H54 (cell line): ENCODE results near the gene XKR7.
A peak's percentile ranks its signal among the peaks of the same experiment; 100 is the strongest.
"Not testable (repeated sequence)": the region's sequence is repeated elsewhere in the genome, so short reads cannot be mapped to it uniquely, and the experiment has no call there.

Experiments used
- DNase-seq: peaks from one replicate; pipeline ENCODE4 v3.0.0; 2011; ENCODE audit warnings: low spot score, mixed read lengths; ENCODE audit not compliant: insufficient read length
- FAIRE-seq: peaks from 3 replicates; lab custom pipeline; 2011; peaks lifted over from hg19 to GRCh38; lab: Jason Lieb, UNC
- POLR2A ChIP-seq: IDR thresholded peaks from 2 replicates; pipeline ENCODE4 v1.6.1; 2011; ENCODE audit warnings: low read depth, mild to moderate bottlenecking, low read length

The XKR7 gene

DNA sequence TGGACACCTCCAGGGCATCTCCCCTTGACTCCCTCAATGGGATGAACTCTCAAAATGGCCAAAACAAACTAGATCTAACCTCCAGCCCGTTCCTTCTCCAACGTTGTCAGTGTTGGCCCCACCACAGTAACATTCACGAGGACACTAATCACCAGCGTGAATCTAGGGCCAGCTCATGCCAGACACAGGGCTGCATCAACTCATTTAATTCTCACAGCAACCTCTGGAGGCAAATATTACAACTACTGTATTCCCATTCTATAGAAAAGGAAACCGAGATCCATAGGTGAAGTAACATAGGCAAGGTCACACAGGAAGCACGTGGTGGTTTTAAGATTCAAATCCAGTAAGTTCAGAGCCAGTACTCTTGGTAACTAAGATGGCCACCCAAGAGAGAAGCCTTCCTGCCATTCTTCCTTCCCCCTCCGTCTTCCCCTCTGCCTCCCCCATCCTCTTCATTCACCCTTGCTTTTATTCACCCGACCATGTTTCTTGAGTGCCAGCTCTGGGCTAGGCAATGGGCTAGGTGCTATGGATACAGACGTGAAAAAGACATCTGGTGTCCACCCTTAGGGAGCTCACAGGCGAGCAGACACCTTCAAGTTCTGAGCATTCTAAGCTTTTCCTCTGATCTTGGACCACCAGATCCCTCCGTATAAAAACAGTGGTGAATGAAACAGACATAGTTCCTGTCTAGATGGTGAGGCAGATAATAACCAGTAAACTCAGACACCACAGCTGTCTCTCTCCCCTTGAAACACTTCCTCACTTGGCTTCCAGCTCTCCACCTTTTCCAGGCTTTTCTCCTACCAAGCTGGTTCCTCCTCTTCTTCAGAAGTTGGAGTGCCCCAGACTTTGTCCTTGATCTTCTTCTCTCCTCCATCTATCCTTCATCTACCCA, 51.9 kb downstream of the XKR7 start:
- FAIRE-seq, result no peak
- no peak for DNase-seq
- no peak for TF ChIP-seq POLR2A

DNA sequence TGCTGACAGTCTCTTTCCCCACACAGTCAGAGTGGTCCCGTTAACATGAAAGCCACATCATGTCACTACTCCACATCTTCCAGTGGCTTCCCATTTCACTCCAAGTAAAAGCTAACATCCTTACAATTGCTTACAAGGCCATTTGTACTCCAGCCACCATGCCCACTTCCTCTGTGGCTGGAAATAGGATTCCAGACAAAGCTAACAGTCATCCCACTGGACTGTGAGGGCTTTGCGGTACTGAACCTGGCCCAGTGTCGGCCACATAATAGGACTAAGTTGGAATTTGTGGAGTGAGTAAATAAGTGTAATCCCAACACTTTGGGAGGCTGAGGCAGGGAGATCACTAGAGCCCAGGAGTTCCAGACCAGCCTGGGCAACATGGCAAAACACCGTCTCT, 53.1 kb downstream of the XKR7 start:
- no peak for TF ChIP-seq POLR2A
- DNase-seq (no peak), FAIRE-seq (no peak)

DNA sequence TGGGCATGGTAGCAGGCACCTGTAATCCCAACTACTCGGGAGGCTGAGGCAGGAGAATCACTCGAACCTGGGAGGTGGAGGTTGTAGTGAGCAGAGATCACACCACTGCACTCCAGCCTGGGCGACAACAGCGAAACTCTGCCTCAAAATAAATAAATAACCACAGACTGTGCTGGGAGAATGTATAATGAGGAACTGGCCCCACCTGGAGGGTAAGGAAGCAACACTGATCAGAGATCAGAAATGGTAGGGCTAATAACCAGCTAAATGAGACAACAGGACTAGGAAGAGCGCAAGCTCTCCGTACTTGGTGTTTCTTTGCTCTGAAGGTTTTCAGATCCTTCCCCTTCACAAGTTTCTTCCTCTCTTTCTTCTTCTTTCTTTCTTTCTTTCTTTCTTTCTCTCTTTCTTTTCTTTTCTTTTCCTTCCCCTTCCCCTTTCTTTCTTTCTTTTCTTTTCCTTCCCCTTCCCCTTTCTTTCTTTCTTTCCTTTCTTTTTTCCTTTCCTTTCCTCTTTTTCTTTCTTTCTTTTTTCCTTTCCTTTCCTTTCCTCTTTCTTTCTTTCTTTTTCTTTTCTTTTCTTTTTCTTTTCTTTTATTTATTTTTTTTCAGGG, 56.8 kb downstream of the XKR7 start:
- TF ChIP-seq POLR2A, result no peak
- DNase-seq (no peak), FAIRE-seq (no peak)

DNA sequence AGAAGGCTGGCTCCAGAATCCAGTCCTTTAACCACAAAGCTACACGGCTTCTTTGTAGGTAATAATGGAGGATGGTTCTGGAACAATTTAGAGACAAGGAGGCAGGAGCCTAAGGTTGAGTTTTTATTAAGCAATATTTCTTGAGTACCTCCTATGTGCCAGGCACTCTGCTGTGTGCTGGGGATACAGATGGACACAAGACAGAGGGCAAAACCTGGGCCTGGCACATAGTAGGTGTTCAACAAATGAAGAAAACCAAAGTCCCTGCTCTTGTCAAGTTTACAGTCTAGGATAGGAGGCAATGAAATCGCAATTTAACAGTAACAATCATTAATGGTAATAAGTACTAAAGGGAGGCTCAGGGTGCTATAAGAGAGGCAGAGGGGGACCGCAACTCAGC, 59.7 kb downstream of the XKR7 start:
- DNase-seq, result no peak
- no peak for FAIRE-seq
- TF ChIP-seq POLR2A, result no peak

DNA sequence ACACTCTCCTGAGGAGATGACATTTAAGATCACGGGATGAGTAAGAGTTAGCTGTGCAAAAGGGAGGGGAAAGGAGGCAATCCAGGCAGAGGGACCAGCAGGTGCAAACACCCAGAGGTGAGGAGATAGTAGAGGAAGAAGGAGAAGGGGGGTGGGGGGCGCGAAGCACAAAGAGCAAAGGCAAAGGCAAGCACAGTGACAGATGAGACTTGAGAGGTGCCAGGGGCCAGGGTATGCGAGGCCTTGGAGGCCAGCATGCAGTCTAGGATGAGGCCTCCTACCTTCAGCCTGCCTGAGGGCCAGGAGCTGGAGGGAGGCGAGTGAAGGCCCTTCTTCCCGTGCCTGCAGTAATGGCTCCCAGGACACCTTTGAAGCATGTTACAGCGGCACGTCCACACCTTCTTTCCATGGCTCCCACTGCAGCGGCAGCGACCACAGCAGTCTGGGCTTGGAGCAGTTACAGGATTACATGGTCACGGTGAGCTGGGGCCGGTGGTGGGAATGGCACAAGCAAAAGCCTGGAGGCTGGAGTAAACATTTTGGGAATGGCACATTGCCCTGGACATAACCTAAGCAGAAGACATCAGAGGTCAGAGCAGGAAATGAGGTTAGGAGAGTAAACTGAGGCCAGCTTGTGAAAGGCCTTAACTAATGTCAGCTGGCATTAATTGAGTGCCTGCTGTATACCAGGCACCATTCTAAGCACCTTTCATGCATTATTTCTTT, 60.9 kb downstream of the XKR7 start:
- DNase-seq, result no peak
- TF ChIP-seq POLR2A, result no peak
- no peak for FAIRE-seq

DNA sequence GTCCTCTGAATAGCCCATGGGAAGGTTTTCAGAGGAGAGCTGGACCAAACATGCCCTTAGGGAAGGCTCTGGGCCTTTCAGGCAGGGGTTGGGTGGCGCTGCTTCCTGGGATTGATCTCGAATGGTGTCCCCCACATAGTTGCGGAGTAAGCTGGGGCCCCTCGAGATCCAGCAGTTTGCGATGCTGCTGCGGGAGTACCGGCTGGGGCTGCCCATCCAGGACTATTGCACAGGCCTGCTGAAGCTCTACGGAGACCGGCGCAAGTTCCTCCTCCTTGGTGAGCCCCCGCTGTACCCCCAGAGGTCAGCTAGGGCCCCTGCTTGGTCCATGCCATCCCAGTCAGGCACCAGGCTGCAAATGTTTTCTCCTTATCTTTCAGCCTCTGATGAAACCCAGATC, 61.6 kb downstream of the XKR7 start:
- DNase-seq (no peak), FAIRE-seq (no peak)
- TF ChIP-seq POLR2A, result no peak

DNA sequence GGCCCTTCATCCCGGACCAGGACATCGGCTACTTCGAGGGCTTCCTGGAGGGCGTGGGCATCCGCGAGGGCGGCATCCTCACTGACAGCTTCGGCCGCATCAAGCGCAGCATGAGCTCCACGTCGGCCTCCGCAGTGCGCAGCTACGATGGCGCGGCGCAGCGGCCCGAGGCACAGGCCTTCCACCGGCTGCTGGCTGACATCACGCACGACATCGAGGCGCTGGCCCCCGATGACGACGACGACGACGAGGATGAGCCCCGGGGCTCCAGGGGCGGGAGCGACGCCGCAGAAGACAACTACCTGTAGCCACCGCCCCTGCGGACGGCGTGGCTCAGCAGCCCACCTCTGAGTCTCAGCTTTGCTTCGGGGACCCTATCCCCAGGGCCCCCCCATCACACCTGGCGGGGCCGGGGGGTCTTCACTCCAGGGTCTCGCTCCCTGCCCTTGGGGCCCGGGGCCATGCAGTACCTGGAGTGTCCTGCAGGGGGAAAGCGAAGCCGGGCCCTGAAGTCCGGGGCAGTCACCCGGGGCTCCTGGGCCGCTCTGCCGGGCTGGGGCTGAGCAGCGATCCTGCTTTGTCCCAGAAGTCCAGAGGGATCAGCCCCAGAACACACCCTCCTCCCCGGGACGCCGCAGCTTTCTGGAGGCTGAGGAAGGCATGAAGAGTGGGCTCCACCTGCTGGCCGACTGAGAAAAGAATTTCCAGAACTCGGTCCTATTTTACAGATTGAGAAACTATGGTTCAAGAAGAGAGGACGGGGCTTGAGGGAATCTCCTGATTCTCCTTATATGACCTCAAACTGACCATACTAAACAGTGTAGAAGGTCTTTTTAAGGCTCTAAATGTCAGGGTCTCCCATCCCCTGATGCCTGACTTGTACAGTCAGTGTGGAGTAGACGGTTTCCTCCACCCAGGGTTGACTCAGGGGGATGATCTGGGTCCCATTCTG, 63.3 kb downstream of the XKR7 start:
- DNase-seq (peak; percentile 92), FAIRE-seq (no peak)
- no peak for TF ChIP-seq POLR2A

DNA sequence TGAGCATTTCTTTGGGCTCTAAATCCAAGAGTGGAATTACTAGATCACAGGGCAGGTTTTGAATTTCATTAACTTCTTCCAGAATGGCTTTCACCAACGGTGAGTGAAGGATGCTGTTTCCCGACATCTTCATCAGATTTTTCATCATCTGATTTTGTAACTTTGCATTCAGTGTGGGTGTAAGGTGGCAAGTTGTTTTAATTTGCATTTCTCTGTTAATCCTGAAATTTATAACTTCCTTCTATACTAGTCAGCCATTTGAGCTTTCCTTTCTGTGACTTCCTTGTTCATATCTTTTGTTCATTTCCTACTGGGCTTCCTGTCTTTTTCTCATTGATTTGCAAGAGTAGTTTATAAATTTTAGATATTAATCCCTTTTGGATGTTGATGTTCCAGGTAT, 65.4 kb downstream of the XKR7 start:
- no peak for DNase-seq
- TF ChIP-seq POLR2A, result no peak
- no peak for FAIRE-seq

DNA sequence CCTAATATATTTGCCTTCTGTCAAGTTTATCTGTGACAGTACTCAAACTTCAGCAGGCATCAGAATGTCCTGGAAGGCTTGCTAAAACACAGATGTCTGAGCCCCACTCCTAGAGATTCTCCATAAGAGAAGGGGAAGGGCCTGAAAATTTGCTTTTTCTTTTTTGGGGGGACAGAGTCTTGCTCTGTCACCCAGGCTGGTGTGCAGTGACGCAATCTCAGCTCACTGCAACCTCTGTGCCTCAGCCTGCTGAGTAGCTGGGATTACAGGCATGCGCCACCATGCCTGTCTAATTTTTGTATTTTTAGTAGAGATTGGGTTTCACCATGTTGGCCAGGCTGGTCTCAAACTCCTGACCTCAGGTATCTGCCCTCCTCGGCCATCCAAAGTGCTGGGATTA, 65.8 kb downstream of the XKR7 start:
- DNase-seq, FAIRE-seq: not testable (repeated sequence)

DNA sequence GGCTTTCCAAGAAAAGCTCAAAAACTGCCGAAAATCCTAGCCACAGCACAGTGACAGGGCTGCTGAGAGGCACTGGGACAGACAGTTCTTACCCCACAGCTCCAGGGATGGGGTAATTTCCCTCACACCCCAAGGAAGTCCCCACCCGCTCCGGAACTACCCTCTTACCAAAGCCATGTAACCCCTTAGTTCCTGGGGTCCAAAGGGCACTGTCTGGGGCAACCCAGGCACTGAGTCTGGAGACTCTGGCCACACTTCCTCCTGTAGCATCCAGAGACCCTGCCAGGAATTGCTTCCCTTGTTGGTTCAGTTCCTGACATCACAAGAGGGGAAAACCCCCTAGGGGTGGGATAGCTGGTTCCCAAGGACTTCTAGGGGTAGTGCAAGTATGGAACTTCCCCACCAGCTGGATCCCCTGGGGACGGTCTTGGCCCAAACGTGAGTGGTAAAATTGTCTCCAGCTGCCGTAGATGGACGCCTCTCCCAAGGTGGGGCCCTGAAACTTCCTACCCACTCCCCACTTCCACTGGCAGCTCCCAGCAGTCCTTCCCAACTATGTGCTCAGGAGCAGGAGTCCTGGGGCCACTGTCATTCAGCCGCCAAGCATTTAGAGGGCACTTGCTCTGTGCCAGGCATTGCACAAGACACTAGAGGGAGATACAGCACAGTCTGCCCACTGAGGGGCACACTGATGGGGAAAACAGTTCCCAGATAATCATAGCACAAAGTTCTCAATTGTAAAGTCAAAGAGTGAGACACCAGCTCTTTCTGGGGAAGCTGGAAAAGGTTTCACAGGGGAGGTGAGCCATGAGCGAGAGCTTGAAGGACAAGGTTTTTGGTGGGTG, 66.9 kb downstream of the XKR7 start:
- FAIRE-seq, result no peak
- DNase-seq, result no peak
- TF ChIP-seq POLR2A, result no peak

DNA sequence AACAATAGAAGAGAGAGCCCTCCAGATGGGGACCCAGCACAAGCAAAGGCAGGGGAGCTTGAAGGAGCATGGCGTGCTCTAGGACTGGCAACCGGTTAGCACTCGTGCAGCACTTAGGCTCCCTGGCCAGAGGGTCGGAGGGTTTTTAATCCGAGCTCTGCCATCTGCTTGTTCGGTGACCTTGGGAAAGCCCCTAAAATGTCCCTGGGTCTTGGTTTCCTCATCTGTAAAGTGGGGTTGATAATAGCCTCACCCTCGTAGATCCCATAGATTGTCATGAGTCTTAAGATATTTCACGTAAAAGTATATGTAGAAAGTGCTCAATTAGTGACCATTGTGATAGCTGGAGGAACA, 67.5 kb downstream of the XKR7 start:
- TF ChIP-seq POLR2A, result no peak
- no peak for DNase-seq
- no peak for FAIRE-seq

DNA sequence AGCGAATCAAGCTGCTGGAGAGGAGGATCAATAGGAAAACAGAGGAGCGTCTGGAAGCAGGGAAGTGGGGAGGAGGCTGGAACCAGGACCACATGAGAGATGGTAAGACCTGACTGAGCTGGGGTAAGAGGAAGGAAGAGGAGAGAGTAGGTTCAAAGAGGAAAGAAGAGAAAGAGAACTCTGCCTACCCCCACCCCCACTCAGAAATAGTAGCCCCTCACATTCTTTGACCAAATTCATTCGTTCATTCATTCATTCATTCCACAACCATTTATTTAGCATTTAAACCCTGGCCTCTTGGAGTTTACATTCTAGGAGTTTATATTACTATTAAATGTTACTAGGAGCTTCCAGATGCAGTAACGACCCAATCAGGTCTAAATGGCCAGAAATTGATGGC, 68.3 kb downstream of the XKR7 start:
- DNase-seq, result no peak
- FAIRE-seq, result no peak
- no peak for TF ChIP-seq POLR2A
